Kidney capillary endothelial cell (primary cell): ENCODE results near the gene PHRF1.
"Not testable (repeated sequence)": the region's sequence is repeated elsewhere in the genome, so short reads cannot be mapped to it uniquely, and the experiment has no call there.

ENCODE experiments used
- DNase-seq: peaks from one replicate; pipeline ENCODE4 v3.0.0-alpha.2; 2018; ENCODE audit warnings: low spot score

PHRF1 gene

GRCh38 chr11:627308-627576 is 51.0 kb downstream of the PHRF1 start:
- DNase-seq: no peak

GRCh38 chr11:628056-628455 is 51.8 kb downstream of the PHRF1 start:
- DNase-seq: no peak

- DNase-seq: no peak
Observed at GRCh38 chr11:629237-629583, 52.9 kb downstream of the PHRF1 start.

- DNase-seq: no peak
Observed at GRCh38 chr11:630871-631270, 54.6 kb downstream of the PHRF1 start.

GRCh38 chr11:635945-636510 is 59.8 kb downstream of the PHRF1 start:
- DNase-seq: no peak

GRCh38 chr11:636511-637332 is 60.5 kb downstream of the PHRF1 start, which contains the start of gene DRD4:
Gene DRD4, plus strand, starts transcription at chr11:637269. Its CDS starts 36 bp downstream, at chr11:637305.
- no peak for DNase-seq

GRCh38 chr11:637333-637592 is 61.0 kb downstream of the PHRF1 start:
- no peak for DNase-seq

GRCh38 chr11:637593-638521 is 61.6 kb downstream of the PHRF1 start:
- DNase-seq: no peak

GRCh38 chr11:638631-639331 is 62.5 kb downstream of the PHRF1 start:
- DNase-seq: no peak

GRCh38 chr11:639332-639955 is 63.2 kb downstream of the PHRF1 start:
- no peak for DNase-seq

- no peak for DNase-seq
Observed at GRCh38 chr11:640021-640706, 63.9 kb downstream of the PHRF1 start.

- DNase-seq: no peak
Observed at GRCh38 chr11:641806-642370, 65.6 kb downstream of the PHRF1 start.

GRCh38 chr11:643366-643765 is 67.1 kb downstream of the PHRF1 start:
- DNase-seq: no peak

- DNase-seq: no peak
Observed at GRCh38 chr11:643849-644738, 67.8 kb downstream of the PHRF1 start.

GRCh38 chr11:645536-645935 is 69.3 kb downstream of the PHRF1 start:
- no peak for DNase-seq

GRCh38 chr11:646214-646613 is 69.9 kb downstream of the PHRF1 start:
- no peak for DNase-seq

GRCh38 chr11:647672-648158 is 71.4 kb downstream of the PHRF1 start:
- DNase-seq: not testable (repeated sequence)

GRCh38 chr11:650482-650881 is 74.2 kb downstream of the PHRF1 start:
- no peak for DNase-seq

GRCh38 chr11:653136-653535 is 76.9 kb downstream of the PHRF1 start:
- not testable (repeated sequence) for DNase-seq

GRCh38 chr11:653837-654236 is 77.6 kb downstream of the PHRF1 start:
- DNase-seq: no peak
